ENCODE data around the gene SKOR1. TPM values are rescaled to one million over a fixed set of nuclear protein-coding genes. Genes with fewer than 3 reads are reported as not detected.

SKOR1 gene
- polyA plus RNA-seq, 1 of the 3 experiments (the other 2 are of a cell fraction): 0.26 TPM

- H3K4me3 ChIP-seq (ENCODE audit: low read depth in 2 of 2, low read length in 1 of 2): no peak overlapping the region
- ChIA-PET POLR2A (no interaction called here), CTCF (interaction anchor here (0.9 kb wide), 1 partner anchor 13 kb away, joined by 4 read pairs; no protein-coding TSS in a partner anchor)
- no peak overlapping the region for H3K4me2 ChIP-seq
- H3K9ac ChIP-seq: no peak overlapping the region
- 63% methylated on average over 7 of the region's 7 CpGs for WGBS (ENCODE audit: low lambda C conversion rate)
- H2AFZ ChIP-seq (ENCODE audit: low read depth): no peak overlapping the region
- no peak for DNase-seq
- H3K36me3 ChIP-seq (replicated peaks in 1 of 2; ENCODE audit: control insufficient read depth in 1 of 2, insufficient read depth in 2 of 2, low read length in 1 of 2): no peaks in the 10 kb centered on the region
- no peak overlapping the region for H3K27ac ChIP-seq (ENCODE audit: low read depth in 2 of 2, low read length in 1 of 2)
- no peaks in the 10 kb centered on the region for H3K9me2 ChIP-seq
- no peaks in the 10 kb centered on the region for H3K79me2 ChIP-seq (ENCODE audit: insufficient read depth)
- H3F3A ChIP-seq (replicated peaks; ENCODE audit: insufficient read depth): no peaks in the 10 kb centered on the region
- H3K9me3 ChIP-seq: no peaks in the 10 kb centered on the region
- H4K20me1 ChIP-seq (ENCODE audit: insufficient read depth): no peaks in the 10 kb centered on the region
- no peaks in the 10 kb centered on the region for H3K27me3 ChIP-seq (ENCODE audit: insufficient read depth)
- TF ChIP-seq FOXM1 (IDR thresholded peaks at IDR 0.05; ENCODE audit: low read depth) (no peak), MEF2A (IDR thresholded peaks at IDR 0.05; ENCODE audit: borderline replicate concordance, low read depth) (no peak), EP300 (IDR thresholded peaks at IDR 0.05; ENCODE audit: borderline replicate concordance in 1 of 2, low read depth in 1 of 2, low read length in 1 of 2) (no peak), TCF12 (IDR thresholded peaks at IDR 0.05) (no peak), USF2 (IDR thresholded peaks at IDR 0.05; ENCODE audit: borderline replicate concordance, low read depth, low read length) (no peak), USF1 (IDR thresholded peaks at IDR 0.05; ENCODE audit: borderline replicate concordance, low read depth) (no peak), NFIC (IDR thresholded peaks at IDR 0.05; ENCODE audit: borderline replicate concordance) (no peak), NRF1 (IDR thresholded peaks at IDR 0.05; ENCODE audit: low read depth, low read length) (no peak), FOSL2 (IDR thresholded peaks at IDR 0.05; ENCODE audit: borderline replicate concordance, low read depth) (no peak), ELF1 (IDR thresholded peaks at IDR 0.05) (no peak), RCOR1 (IDR thresholded peaks at IDR 0.05; ENCODE audit: low read length) (no peak), TEAD4 (IDR thresholded peaks at IDR 0.05; ENCODE audit: borderline replicate concordance, insufficient read depth) (no peak), POLR2AphosphoS5 (IDR thresholded peaks at IDR 0.05; ENCODE audit: low read depth, low read length) (no peak), GABPA (IDR thresholded peaks at IDR 0.05; ENCODE audit: low read depth) (no peak), YY1 (IDR thresholded peaks at IDR 0.05; ENCODE audit: low read depth) (no peak), GATA2 (CRISPR knock-in tag; IDR thresholded peaks at IDR 0.05) (no peak), EZH2phosphoT487 (IDR thresholded peaks at IDR 0.05; ENCODE audit: borderline replicate concordance, low read depth) (no peak), MAX (IDR thresholded peaks at IDR 0.05; ENCODE audit: low read depth) (no peak), CHD2 (IDR thresholded peaks at IDR 0.05; ENCODE audit: low read length, partially characterized antibody) (no peak), JUND (IDR thresholded peaks at IDR 0.05) (no peak)
- H3K4me1 ChIP-seq (ENCODE audit: control insufficient read depth in 1 of 2, insufficient read depth in 2 of 2, low read depth in 1 of 2, low read length in 1 of 2): peaks cover 0 to 6% of the 10 kb centered on the region in 2 experiments; a peak in 1 of 4 replicates
Observed at GRCh38 chr15:67850336-67850735, 25.0 kb downstream of the SKOR1 start.
